Thyroid gland (tissue), 4 donors: ENCODE results near the gene GIT2.

ENCODE experiments used
- CTCF ChIP-seq, 6 experiments: fragments of 200-600 bp in 3 of 6; fragments of 450-650 bp in 3 of 6; sonication (generic) in 3 of 6; IDR thresholded peaks; one replicate each; pipeline ENCODE4 v1.5.1; 2016 to 2019; ENCODE audit warnings: antibody characterized with exemption in 6 of 6, mild to moderate bottlenecking in 2 of 6, inconsistent platforms in 1 of 6, moderate library complexity in 1 of 6
- POLR2A ChIP-seq, 2 donors: fragments of 450-650 bp; IDR thresholded peaks; one replicate each; pipeline ENCODE4 v1.6.1; 2017; ENCODE audit warnings: antibody characterized with exemption in 2 of 2, mild to moderate bottlenecking in 2 of 2, moderate library complexity in 1 of 2

GRCh38 chr12:109994401-109995175 is 1.6 kb downstream of the GIT2 start:
- no peak for TF ChIP-seq CTCF (IDR thresholded peaks at IDR 0.05)
- TF ChIP-seq POLR2A (IDR thresholded peaks at IDR 0.05), result no peak
